GM13977 (cell line): ENCODE measurements around the gene TTN.

Experiments used
- DNase-seq: peaks from one replicate; pipeline ENCODE4 v3.0.0; 2012; ENCODE audit warnings: low spot score
- CTCF ChIP-seq: IDR thresholded peaks from 2 replicates; pipeline ENCODE4 v1.5.1; 2012; ENCODE audit warnings: mild to moderate bottlenecking, control low read depth; ENCODE audit not compliant: insufficient read depth; ENCODE audit errors: extremely low read depth, missing control alignments
- in situ Hi-C: fragments of 300-500 bp; cut with MboI; formaldehyde crosslinking; loops from one replicate; pipeline ENCODE4 v1.12.0; 2022; ENCODE audit warnings: low sequenced_read_pairs, low pct_unique_long_range_greater_than_20kb, mixed read lengths, inconsistent platforms; ENCODE audit not compliant: unreplicated experiment

Gene TTN

DNA sequence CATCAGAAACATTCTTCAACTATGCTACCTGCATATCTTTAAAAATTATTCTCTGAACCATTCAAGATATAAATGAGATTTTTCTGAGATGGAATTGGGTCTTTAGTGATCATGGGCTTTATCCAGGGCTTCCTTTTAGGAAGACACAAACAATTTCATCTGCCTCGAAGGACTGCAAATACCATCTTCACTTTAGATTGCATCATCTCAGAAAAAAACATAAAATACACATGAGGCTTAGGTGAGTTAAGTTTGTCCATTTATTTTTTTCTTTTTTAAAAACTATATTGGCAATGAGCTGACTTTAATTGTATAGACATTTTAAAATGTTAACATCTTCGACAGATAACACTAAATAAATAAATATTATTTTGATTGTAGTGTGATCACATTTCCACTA lies 20.1 kb downstream of the TTN start:
- in situ Hi-C loops, result loop anchor here (25.0 kb wide), 1 partner anchor 350 kb away; no protein-coding TSS in a partner anchor

DNA sequence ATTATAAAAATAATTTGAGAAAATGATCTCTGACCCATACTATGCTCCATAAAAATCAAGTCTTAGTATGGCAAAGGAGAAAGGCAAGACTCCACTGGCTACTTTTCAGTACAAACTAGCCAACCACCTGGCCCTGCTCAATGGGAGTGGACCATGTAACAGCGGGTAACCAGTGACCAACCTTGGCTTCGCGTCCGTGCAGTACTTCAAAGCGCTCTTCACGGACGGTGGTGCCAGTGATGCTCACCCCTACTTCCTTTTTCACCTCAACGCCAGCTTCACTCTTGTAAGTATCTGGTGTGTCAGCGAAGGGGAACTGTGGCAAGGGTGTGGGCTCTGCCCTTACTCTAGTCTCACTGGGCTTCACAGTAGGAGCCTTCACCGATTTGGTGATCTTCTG lies 23.3 kb downstream of the TTN start:
- DNase-seq, result no peak
- in situ Hi-C loops, result loop anchor here (25.0 kb wide), 1 partner anchor 353 kb away; no protein-coding TSS in a partner anchor
- no peak for TF ChIP-seq CTCF

More for the DNA sequence above, 20.1 kb downstream of the TTN start:
- no peak for DNase-seq
- TF ChIP-seq CTCF, result no peak

GRCh38 chr2:178782236-178782635 lies 25.0 kb downstream of the TTN start:
- in situ Hi-C loops, result loop anchor here (25.0 kb wide), 1 partner anchor 355 kb away; no protein-coding TSS in a partner anchor
- DNase-seq, result no peak
- no peak for TF ChIP-seq CTCF

DNA sequence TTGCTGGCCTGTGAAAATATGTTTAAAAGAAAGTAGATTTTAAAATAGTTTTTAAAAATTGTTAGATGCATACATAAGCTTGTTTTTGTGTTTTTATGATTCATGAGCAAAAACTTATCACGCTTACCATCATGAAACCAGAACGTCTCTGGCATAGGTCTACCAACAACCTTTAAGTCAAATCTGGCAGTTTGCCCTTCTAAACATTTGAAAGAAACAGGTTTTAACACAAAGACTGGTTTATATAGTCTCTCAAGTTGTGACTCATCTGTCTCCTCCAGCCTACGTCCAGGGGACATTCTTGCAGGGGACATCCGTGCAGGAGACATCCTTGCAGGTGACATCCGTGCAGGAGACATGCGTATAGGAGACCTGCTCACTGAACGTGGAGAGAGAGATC lies 29.6 kb downstream of the TTN start:
- DNase-seq, result no peak
- TF ChIP-seq CTCF, result no peak
- in situ Hi-C loops, result loop anchor here (25.0 kb wide), 1 partner anchor 360 kb away; no protein-coding TSS in a partner anchor

GRCh38 chr2:178776751-178777150 lies 30.5 kb downstream of the TTN start:
- TF ChIP-seq CTCF, result no peak
- in situ Hi-C loops, result loop anchor here (25.0 kb wide), 1 partner anchor 361 kb away; no protein-coding TSS in a partner anchor
- DNase-seq, result no peak

DNA sequence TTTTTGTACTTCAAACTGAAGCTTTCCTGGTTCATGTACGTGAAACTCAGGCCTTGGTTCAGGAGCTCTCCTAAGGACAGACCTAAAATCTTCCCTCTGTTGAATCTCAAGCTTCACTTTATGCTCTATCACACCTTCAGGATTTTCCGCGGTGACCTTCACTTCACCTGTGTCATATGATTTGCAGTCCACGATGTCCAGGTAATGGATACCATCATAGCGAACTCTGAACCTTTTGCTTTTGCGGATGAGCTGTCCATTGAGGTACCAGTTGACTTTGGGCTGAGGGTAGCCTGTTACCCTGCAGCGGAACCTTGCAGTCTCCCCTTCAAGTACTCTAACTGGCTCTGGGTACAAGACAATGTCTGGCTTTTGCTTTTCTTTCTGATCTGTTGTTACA lies 31.2 kb downstream of the TTN start:
- no peak for TF ChIP-seq CTCF
- in situ Hi-C loops, result loop anchor here (25.0 kb wide), 1 partner anchor 361 kb away; no protein-coding TSS in a partner anchor
- DNase-seq, result no peak
